ACC112 (cell line): ENCODE data around the gene BANK1.

Experiments used
- H2AFZ ChIP-seq: fragments of 200-600 bp; sonication (generic); one replicate; pipeline ENCODE4 v1.6.0; 2017; ENCODE audit warnings: antibody characterized with exemption, low read length; ENCODE audit not compliant: unreplicated experiment
- H3K27ac ChIP-seq: fragments of 200-600 bp; sonication (generic); 2 replicates; pipeline ENCODE4 v1.5.1; 2014; ENCODE audit warnings: low read depth, mild to moderate bottlenecking, antibody characterized with exemption, low read length, moderate library complexity
- H3K27me3 ChIP-seq: fragments of 200-600 bp; sonication (generic); 2 replicates; pipeline ENCODE4 v1.6.1; 2014; ENCODE audit warnings: mild to moderate bottlenecking, antibody characterized with exemption, low read length, moderate library complexity, mixed read lengths; ENCODE audit not compliant: insufficient read depth
- H3K36me3 ChIP-seq: fragments of 200-600 bp; sonication (generic); 2 replicates; pipeline ENCODE4 v1.6.1; 2016; ENCODE audit warnings: mild to moderate bottlenecking, antibody characterized with exemption, low read length, moderate library complexity, mixed read lengths; ENCODE audit not compliant: insufficient read depth
- H3K4me1 ChIP-seq: fragments of 200-600 bp; sonication (generic); one replicate; pipeline ENCODE4 v1.6.1; 2016; ENCODE audit warnings: low read length, mixed read lengths; ENCODE audit not compliant: insufficient read depth, unreplicated experiment, control insufficient read depth
- H3K4me3 ChIP-seq: fragments of 200-600 bp; sonication (generic); 2 replicates; pipeline ENCODE4 v1.5.1; 2014; ENCODE audit warnings: mild to moderate bottlenecking, low read depth, low read length
- H3K79me2 ChIP-seq: fragments of 200-600 bp; sonication (generic); one replicate; pipeline ENCODE4 v1.6.0; 2016; ENCODE audit warnings: low read length; ENCODE audit not compliant: control insufficient read depth, unreplicated experiment, insufficient read depth

BANK1 gene

DNA sequence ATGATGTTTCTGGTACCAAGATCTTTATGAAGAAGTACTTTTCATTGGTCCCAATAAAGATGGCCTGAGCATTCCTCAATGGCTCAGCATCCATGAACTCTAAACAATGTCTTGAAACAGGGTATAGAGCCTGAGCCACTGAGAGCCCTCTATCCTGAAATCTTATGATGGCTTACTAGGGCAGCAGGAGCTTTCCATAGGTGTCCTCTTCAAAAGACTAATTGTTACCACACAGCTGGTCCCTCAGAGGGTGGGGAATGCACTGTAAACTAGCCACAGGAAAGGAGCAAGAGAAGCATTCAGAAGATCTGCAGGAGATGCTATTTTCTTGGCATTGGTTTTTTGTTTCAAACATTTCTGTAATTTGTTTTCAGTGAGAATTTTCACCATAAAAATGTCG, 5.6 kb upstream of the BANK1 start:
- Histone ChIP-seq H3K27me3 (no peaks in the 10 kb centered on the region), H3K27ac (no peak overlapping the region), H2AFZ (no peak overlapping the region), H3K79me2 (no peaks in the 10 kb centered on the region), H3K4me1 (no peaks in the 10 kb centered on the region), H3K36me3 (no peaks in the 10 kb centered on the region), H3K4me3 (no peak overlapping the region)

DNA sequence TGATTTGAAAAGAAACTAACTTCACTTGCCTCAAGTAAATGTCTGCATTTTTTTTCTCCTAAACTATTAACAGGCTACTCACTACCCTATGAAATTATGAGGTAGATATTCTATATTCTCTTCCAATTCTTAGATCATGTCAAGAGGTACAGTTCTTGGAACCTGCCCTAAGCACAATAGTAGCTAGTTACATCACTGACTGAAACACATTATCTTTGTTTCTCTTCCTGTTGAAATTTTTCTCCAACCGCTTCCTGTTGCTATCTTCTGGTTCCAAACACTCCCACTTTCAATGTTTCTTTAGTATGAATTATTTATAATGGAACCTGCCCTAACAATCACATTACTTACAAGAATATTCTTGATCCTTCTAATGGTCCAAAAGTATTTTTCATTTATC, 5.0 kb upstream of the BANK1 start:
- Histone ChIP-seq H3K27ac (no peak overlapping the region), H3K4me3 (no peak overlapping the region), H3K4me1 (no peaks in the 10 kb centered on the region), H2AFZ (no peak overlapping the region), H3K27me3 (no peaks in the 10 kb centered on the region), H3K36me3 (no peaks in the 10 kb centered on the region), H3K79me2 (no peaks in the 10 kb centered on the region)

DNA sequence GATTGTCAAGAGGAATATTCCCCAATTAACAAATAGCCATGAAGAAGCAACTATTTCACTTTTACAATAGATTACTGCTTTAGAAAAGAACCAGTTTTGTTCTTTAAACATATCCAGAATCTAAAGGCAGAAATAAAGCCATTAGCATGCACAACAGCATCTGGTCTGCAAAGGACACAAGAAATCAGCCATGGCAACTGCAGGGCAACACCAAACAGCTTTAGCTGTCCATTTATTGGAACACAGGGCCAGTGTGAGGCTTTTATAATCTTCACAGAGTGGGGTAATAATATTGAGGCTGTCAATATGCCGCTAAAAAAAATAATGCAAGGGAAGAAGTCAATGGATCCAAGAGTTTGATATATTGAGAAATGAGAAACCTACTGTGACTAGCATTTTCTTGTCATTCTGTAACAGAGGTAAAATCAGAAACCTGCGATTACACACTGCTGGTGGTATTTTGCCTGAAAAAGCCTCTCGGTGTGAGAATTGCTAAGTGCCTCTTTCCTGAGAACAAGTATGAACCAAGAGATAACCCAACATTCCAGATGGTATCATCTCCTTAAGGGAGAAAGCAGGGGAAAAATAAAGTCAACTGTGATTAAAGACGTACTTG, 2.7 kb upstream of the BANK1 start:
- Histone ChIP-seq H3K27me3 (no peaks in the 10 kb centered on the region), H3K79me2 (no peaks in the 10 kb centered on the region), H3K27ac (no peak overlapping the region), H3K4me3 (no peak overlapping the region), H3K4me1 (peaks cover 9% of the 10 kb centered on the region), H3K36me3 (no peaks in the 10 kb centered on the region), H2AFZ (no peak overlapping the region)

DNA sequence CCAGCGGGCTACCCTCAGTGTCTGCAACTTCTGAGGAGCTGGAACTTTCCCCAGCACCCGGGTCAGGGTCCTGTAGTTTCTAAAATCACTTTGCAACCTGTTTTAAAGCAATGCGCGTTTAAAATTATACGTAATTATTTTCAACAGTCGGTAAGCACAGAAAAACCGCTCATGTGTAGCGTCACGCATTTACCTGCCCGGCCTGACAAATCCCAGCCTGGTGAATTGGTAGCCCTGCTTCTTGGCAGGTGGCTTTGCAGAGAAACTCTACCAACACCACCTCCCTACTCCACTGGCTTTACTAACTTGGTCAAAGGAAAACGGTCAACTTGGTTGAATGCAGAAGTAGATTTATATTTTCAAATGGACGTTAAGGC, 640 bp downstream of the BANK1 start:
- Histone ChIP-seq H3K79me2 (no peaks in the 10 kb centered on the region), H3K27me3 (no peaks in the 10 kb centered on the region), H3K27ac (no peak overlapping the region), H3K4me3 (peak overlapping the region; percentile 83), H2AFZ (peak overlapping the region; percentile 98), H3K4me1 (peaks cover 9% of the 10 kb centered on the region), H3K36me3 (no peaks in the 10 kb centered on the region)

DNA sequence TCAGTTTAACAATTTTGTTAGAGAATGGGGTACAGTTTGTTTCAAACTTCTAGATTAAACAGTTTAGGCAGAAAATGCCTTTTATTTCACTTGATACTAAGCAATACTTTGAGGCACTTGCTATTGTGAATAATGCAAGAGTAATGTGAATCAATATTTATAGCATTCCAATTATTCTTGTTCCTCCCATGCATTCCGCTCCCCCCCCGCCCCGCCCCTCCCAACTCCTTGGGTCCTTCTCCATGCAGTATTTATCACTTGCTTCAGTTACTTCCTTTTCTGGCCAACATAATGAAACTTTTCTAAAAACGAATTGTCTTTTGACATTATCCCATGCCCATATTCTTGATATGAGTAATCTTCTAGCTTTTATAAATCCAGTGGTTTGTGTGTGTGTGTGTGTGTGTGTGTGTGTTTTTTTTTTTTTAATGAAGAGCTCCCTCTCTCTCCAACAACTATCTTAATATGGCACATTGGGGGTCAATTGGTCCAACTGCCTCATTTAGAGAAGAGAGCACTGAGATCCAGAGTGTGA, 1.6 kb downstream of the BANK1 start:
- Histone ChIP-seq H3K4me1 (peaks cover 9% of the 10 kb centered on the region), H3K36me3 (no peaks in the 10 kb centered on the region), H3K4me3 (no peak overlapping the region), H2AFZ (no peak overlapping the region), H3K27me3 (no peaks in the 10 kb centered on the region), H3K27ac (no peak overlapping the region), H3K79me2 (no peaks in the 10 kb centered on the region)

DNA sequence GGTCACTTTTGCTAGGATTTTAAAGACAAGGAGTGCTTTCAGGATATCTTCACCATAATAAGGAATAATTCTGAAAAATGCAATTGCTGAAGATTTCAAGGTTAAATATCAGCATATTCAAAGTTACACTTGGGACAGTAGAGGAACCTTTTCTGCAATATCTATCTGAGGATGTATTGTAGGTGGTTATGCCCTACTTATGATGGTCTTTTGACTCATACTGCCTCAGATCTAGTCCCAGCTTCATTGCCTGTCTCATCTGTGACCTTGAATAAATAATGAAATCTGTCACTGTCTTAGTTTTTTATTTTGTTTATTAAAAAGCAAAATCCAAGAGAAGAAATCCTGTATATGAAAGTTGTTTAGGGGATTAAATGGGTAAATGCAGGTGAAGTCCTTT, 2.9 kb downstream of the BANK1 start:
- Histone ChIP-seq H3K4me1 (peaks cover 9% of the 10 kb centered on the region), H3K79me2 (no peaks in the 10 kb centered on the region), H3K4me3 (no peak overlapping the region), H3K36me3 (no peaks in the 10 kb centered on the region), H3K27ac (no peak overlapping the region), H2AFZ (no peak overlapping the region), H3K27me3 (no peaks in the 10 kb centered on the region)

DNA sequence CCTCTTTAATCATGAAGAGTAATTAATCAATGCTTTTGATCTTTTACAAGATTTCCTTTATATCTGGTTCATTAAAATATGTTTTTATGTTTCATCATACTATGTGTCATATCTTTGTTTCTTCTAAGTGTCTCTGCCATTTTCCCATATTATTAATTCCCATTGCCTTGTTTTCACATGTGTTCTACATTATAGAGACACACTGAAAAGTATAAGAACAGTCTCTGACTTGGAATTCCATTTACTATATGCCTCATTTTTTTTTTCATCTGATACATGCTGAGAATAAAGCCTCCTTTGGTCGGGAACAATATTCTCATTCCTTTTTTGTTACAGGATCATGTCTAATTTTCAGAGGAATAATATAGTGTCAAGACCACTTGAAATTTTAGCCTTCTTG, 4.3 kb downstream of the BANK1 start:
- Histone ChIP-seq H3K4me1 (peaks cover 9% of the 10 kb centered on the region), H2AFZ (no peak overlapping the region), H3K36me3 (no peaks in the 10 kb centered on the region), H3K27me3 (no peaks in the 10 kb centered on the region), H3K27ac (no peak overlapping the region), H3K79me2 (no peaks in the 10 kb centered on the region), H3K4me3 (no peak overlapping the region)

DNA sequence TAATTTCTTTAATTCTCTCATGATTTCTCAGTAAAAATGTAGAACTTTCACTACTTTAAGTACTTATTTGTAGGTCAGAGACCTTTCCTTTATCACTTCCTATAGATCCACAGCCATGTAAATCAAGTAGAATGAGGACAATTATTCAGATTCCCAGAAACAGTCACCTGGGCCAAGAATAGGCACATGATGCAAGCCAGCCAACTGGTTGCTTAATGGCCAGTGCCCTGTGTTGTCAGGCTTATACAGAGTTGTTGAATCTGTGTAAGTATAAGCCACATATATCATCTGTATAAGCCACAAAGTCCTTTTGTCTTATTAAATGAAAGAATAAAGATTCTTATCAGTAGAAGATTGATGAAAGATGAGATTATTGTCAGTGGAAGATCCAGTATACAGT, 5.2 kb downstream of the BANK1 start:
- H3K36me3 ChIP-seq: no peaks in the 10 kb centered on the region
- no peaks in the 10 kb centered on the region for H3K79me2 ChIP-seq
- no peaks in the 10 kb centered on the region for H3K27me3 ChIP-seq
- peaks cover 9% of the 10 kb centered on the region for H3K4me1 ChIP-seq
- no peak overlapping the region for H3K27ac ChIP-seq
- no peak overlapping the region for H3K4me3 ChIP-seq
- no peak overlapping the region for H2AFZ ChIP-seq

DNA sequence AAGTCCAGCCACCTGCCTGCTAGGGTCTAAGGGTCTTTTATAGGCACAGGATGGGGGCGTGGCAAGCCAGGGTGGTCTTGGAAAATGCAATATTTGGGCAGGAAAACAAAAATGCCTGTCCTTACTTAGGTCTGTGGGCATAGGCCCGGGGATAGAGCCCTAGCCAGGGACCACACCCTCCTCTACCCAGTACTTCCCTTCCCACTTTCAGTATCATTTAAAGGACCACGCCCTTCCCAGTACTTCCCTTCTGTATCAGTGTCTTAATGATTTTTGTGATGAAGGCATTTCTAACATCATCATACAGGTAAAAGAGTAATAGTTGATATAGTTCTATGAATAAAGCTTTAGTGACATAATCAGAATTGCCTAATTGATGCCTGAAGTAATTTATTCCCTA, 11.4 kb downstream of the BANK1 start:
- no peak overlapping the region for H2AFZ ChIP-seq
- H3K27ac ChIP-seq: no peak overlapping the region
- H3K36me3 ChIP-seq: no peaks in the 10 kb centered on the region
- no peaks in the 10 kb centered on the region for H3K27me3 ChIP-seq
- H3K4me3 ChIP-seq: no peak overlapping the region
- peaks cover 7% of the 10 kb centered on the region for H3K4me1 ChIP-seq
- H3K79me2 ChIP-seq: no peaks in the 10 kb centered on the region

DNA sequence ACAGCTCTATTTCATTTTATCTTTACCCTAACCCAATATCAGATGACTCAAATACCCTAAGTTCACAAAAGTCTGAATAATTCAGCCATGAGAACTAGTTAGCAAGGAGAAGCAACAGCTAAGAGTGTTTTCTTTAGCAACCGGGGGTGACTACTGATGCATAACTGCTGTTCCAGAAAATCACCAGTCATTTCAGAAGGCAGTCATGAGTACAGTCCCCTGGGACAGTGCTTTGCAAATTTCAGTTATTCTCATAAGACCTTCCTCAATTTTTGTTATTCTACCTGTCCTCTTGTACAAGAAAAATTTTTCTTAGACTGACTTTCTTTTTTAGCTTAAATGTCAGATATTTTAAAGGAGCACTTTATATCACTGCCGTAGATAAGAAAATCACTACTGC, 16.4 kb downstream of the BANK1 start:
- Histone ChIP-seq H3K27ac (no peak overlapping the region), H3K36me3 (no peaks in the 10 kb centered on the region), H3K4me3 (no peak overlapping the region), H3K4me1 (peaks cover 10% of the 10 kb centered on the region), H2AFZ (no peak overlapping the region), H3K27me3 (no peaks in the 10 kb centered on the region), H3K79me2 (no peaks in the 10 kb centered on the region)

DNA sequence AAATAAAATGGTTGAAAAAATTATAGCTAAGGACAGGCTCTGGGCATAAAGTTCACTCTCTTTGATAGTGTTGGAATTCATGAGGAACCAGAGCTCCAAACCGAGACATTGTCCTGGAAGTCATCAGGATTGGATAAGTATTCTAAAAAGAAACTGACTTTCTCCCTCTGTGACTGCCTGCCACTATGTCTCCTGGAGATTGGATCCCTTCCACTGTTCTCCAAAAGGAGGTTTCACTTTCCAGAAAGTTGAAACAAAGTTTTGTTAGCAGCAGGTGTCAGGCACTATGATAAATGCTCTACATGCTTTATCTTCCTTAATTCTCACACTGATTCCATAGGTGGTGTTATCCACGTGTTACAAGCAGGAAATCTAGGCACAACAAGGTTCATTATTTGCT, 16.8 kb downstream of the BANK1 start:
- Histone ChIP-seq H3K27me3 (no peaks in the 10 kb centered on the region), H3K4me1 (peaks cover 10% of the 10 kb centered on the region), H3K36me3 (no peaks in the 10 kb centered on the region), H3K4me3 (no peak overlapping the region), H3K79me2 (no peaks in the 10 kb centered on the region), H3K27ac (no peak overlapping the region), H2AFZ (no peak overlapping the region)
